Large intestine (tissue), 3 donors: ENCODE results near the gene GJC3. TPM values are rescaled to one million over a fixed set of nuclear protein-coding genes. Genes with fewer than 3 reads are reported as not detected.
"Not testable (repeated sequence)": the region's sequence is repeated elsewhere in the genome, so short reads cannot be mapped to it uniquely, and the experiment has no call there.

Source experiments
- DNase-seq, 2 donors: peaks; one replicate each; pipeline versions ENCODE4 v3.0.0 to v3.0.0-alpha.2; 2013
- H3K27ac ChIP-seq: one replicate; pipeline ENCODE4 v1.5.1; 2013; ENCODE audit warnings: low read length
- H3K27me3 ChIP-seq: 2 replicates; pipeline ENCODE4 v1.6.1; 2013; ENCODE audit warnings: low read length; ENCODE audit not compliant: control insufficient read depth, insufficient read depth
- H3K36me3 ChIP-seq: 2 replicates; pipeline ENCODE4 v1.6.1; 2013; ENCODE audit warnings: low read length; ENCODE audit not compliant: control insufficient read depth, insufficient read depth
- H3K4me1 ChIP-seq: one replicate; pipeline ENCODE4 v1.6.1; 2013; ENCODE audit warnings: low read length; ENCODE audit not compliant: control insufficient read depth, insufficient read depth
- H3K4me3 ChIP-seq: one replicate; pipeline ENCODE4 v1.5.1; 2013; ENCODE audit warnings: low read length
- H3K9me3 ChIP-seq: one replicate; pipeline ENCODE4 v1.6.1; 2013; ENCODE audit warnings: mild to moderate bottlenecking, low read depth, low read length, moderate library complexity; ENCODE audit not compliant: control insufficient read depth
- WGBS: methylation state at CpG from one replicate; pipeline ENCODE4 v1.1.5; 2013; ENCODE audit warnings: low lambda C conversion rate; ENCODE audit not compliant: insufficient coverage; 5-methylcytosine and 5-hydroxymethylcytosine counted together
- polyA plus RNA-seq: library from polyadenylated mRNA; unstranded; fragments of 120-200 nt; gene quantifications from one replicate; pipeline ENCODE4 v1.2.1, GENCODE V29; 2013

The GJC3 gene
- polyA plus RNA-seq, 1 donor = 0.54 TPM

- WGBS = 100% methylated on average over 1 of the region's 6 CpGs
- H3K36me3 ChIP-seq = peaks cover 37% of the 10 kb centered on the region
Observed at GRCh38 chr7:99899830-99900519, 29.4 kb downstream of the GJC3 start.

GRCh38 chr7:99898836-99899235, 30.6 kb downstream of the GJC3 start:
- no peaks in the 10 kb centered on the region for H3K9me3 ChIP-seq
- no peak for DNase-seq
- no peaks in the 10 kb centered on the region for H3K4me1 ChIP-seq
- H3K36me3 ChIP-seq = peaks cover 34% of the 10 kb centered on the region
- WGBS = no CpG with 5 or more reads among the region's 3 CpGs
- no peak overlapping the region for H3K27ac ChIP-seq
- no peak overlapping the region for H3K4me3 ChIP-seq
- no peaks in the 10 kb centered on the region for H3K27me3 ChIP-seq

More at GRCh38 chr7:99899830-99900519, 29.4 kb downstream of the GJC3 start:
- DNase-seq = no peak
- no peaks in the 10 kb centered on the region for H3K4me1 ChIP-seq
- no peaks in the 10 kb centered on the region for H3K27me3 ChIP-seq
- no peak overlapping the region for H3K27ac ChIP-seq
- H3K9me3 ChIP-seq = no peaks in the 10 kb centered on the region
- no peak overlapping the region for H3K4me3 ChIP-seq

GRCh38 chr7:99898023-99898357, 31.4 kb downstream of the GJC3 start:
- Histone ChIP-seq H3K27me3 (no peaks in the 10 kb centered on the region), H3K36me3 (peaks cover 25% of the 10 kb centered on the region), H3K4me3 (no peak overlapping the region), H3K9me3 (no peaks in the 10 kb centered on the region), H3K4me1 (no peaks in the 10 kb centered on the region), H3K27ac (no peak overlapping the region)
- no peak for DNase-seq
- WGBS = no CpG with 5 or more reads among the region's 2 CpGs

GRCh38 chr7:99897322-99898022, 31.9 kb downstream of the GJC3 start:
- peaks cover 20% of the 10 kb centered on the region for H3K36me3 ChIP-seq

GRCh38 chr7:99894738-99895137, 34.7 kb downstream of the GJC3 start:
- DNase-seq = no peak
- Histone ChIP-seq H3K36me3 (peaks cover 17% of the 10 kb centered on the region), H3K4me1 (no peaks in the 10 kb centered on the region), H3K27ac (no peak overlapping the region), H3K9me3 (no peaks in the 10 kb centered on the region), H3K4me3 (no peak overlapping the region), H3K27me3 (no peaks in the 10 kb centered on the region)

More at GRCh38 chr7:99897322-99898022, 31.9 kb downstream of the GJC3 start:
- H3K4me3 ChIP-seq = no peak overlapping the region
- H3K27me3 ChIP-seq = no peaks in the 10 kb centered on the region
- no peaks in the 10 kb centered on the region for H3K4me1 ChIP-seq
- no peak overlapping the region for H3K27ac ChIP-seq
- no peaks in the 10 kb centered on the region for H3K9me3 ChIP-seq
- WGBS = 100% methylated on average over 1 of the region's 6 CpGs
- DNase-seq = no peak

DNA sequence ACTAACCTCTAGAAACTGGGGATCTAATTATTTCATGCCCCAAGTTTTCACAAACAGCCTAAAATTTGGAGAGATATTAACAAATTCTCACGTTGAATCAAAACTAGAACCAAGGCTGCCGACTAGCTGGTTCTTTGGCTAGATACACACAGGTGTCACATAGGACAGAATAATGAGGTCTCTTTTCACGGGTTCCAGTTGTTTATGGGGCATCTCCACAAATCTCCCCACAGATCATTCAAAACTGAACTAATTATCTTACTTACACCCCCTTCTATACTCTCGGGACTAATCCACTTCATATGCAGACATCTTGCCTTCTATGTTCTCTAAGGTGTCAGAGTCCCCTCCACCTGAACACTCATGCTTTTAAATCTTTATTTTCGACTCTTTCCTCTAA, 36.1 kb downstream of the GJC3 start:
- 91% methylated on average over 2 of the region's 5 CpGs for WGBS
- Histone ChIP-seq H3K9me3 (peaks cover 9% of the 10 kb centered on the region), H3K27ac (no peak overlapping the region), H3K36me3 (peaks cover 10% of the 10 kb centered on the region), H3K27me3 (no peaks in the 10 kb centered on the region), H3K4me3 (no peak overlapping the region), H3K4me1 (no peaks in the 10 kb centered on the region)
- DNase-seq = no peak

DNA sequence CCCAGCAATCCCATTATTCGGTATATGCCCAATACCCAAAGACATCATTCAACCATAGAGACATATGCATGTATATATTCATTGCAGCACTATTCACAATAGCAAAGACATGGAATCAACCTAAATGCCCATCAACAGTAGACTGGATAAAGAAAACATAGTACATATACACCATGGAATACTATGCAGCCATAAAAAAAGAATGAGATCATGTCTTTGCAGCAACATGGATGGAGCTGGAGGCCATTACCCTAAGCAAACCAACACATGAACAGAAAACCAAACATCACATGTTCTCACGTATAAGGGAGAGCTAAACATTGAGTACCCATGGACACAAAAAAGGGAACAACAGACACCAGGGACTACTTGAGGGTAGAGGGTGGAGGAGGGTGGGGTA, 39.1 kb downstream of the GJC3 start:
- H3K4me3 ChIP-seq, H3K4me1 ChIP-seq, H3K27ac ChIP-seq, DNase-seq, H3K27me3 ChIP-seq: not testable (repeated sequence)
- H3K9me3 ChIP-seq = peaks cover 10% of the 10 kb centered on the region
- peaks cover 10% of the 10 kb centered on the region for H3K36me3 ChIP-seq
- WGBS = no CpG with 5 or more reads among the region's 2 CpGs

DNA sequence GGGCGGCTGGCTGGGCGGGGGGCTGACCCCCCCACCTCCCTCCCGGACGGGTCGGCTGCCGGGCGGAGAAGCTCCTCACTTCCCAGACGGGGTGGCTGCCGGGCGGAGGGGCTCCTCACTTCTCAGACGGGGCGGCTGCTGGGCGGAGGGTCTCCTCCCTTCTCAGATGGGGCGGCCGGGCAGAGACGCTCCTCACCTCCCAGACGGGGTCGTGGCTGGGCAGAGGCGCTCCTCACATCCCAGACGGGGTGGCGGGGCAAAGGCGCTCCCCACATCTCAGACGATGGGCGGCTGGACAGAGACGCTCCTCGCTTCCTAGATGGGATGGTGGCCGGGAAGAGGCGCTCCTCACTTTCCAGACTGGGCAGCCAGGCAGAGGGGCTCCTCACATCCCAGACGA, 41.1 kb downstream of the GJC3 start:
- H3K36me3 ChIP-seq = peaks cover 10% of the 10 kb centered on the region
- H3K4me3 ChIP-seq, DNase-seq, H3K27ac ChIP-seq, H3K4me1 ChIP-seq, H3K27me3 ChIP-seq: not testable (repeated sequence)
- H3K9me3 ChIP-seq = peaks cover 10% of the 10 kb centered on the region
- WGBS = no CpG with 5 or more reads among the region's 29 CpGs

DNA sequence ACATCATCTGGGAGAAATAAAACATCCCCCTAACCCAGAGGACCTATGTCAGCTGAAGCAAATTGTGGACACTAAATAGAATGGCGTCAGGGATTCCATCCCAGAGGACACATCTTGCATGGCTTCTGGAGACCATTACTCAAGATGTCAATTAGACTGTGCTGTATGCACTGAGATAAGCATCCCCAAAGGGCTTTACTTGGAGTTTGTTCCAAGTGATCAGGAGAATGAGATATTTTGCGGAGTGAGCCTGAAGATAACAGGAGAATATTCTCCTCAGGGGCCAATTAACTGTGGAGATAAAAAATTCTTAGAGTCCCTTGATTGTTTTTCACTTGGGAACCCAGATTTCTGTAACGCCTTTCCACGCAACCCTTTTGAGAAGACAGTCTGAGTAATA, 48.0 kb downstream of the GJC3 start:
- Histone ChIP-seq H3K27me3 (no peaks in the 10 kb centered on the region), H3K4me1 (no peaks in the 10 kb centered on the region), H3K9me3 (no peaks in the 10 kb centered on the region), H3K27ac (no peak overlapping the region), H3K36me3 (no peaks in the 10 kb centered on the region), H3K4me3 (no peak overlapping the region)
- DNase-seq = no peak
- no CpG with 5 or more reads among the region's 4 CpGs for WGBS

DNA sequence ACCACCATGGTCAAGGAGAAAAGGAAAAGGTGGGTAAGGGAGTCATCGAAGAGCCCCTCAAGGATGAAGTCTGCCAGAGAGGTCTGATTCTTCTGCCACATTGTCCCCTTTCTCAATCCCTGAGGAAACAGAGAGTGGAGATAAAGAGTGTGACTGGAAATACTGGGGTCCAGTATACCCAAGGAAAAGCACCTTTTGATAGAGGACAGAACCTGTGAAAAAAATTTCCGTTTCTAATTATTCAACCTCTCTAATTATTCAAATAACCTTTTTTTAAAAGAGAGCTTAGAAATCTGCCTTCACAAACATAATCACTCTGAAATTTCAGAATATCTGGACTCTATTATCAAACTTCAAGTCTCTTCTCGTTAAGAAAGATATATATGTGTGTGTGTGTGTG, 52.5 kb downstream of the GJC3 start, which contains the start of gene OR2AE1:
TSS of gene OR2AE1 (minus strand) at position 101 of the 400 bp plus-strand sequence. CDS start at position 101, 0 bp downstream.
- 80% methylated on average over 1 of the region's 3 CpGs for WGBS
- Histone ChIP-seq H3K27ac (no peak within 1 kb of the TSS), H3K36me3 (no peaks in the 10 kb centered on the region), H3K4me1 (no peaks in the 10 kb centered on the region), H3K4me3 (no peak within 1 kb of the TSS), H3K9me3 (no peaks in the 10 kb centered on the region), H3K27me3 (no peaks in the 10 kb centered on the region)
- no peak for DNase-seq

DNA sequence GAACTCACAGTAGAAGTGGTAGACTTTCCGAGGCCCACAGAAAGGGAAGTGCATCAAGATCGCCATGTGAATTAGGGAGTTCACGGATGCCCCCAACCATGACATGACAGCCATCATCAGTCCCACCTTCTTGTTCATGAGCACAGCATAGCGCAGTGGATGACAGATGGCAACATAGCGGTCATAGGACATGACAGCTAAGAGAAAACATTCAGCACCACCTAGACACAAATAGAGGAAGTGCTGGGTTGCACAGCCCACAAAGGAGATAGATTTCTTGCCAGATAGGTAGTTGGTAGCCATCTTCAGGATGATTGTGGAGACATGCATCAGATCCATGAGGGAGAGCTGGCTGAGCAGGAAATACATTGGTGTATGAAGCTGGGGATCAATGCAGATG, 52.9 kb downstream of the GJC3 start:
- Histone ChIP-seq H3K9me3 (no peaks in the 10 kb centered on the region), H3K27me3 (no peaks in the 10 kb centered on the region), H3K27ac (no peak overlapping the region), H3K4me1 (no peaks in the 10 kb centered on the region), H3K4me3 (no peak overlapping the region), H3K36me3 (no peaks in the 10 kb centered on the region)
- DNase-seq = no peak
- no CpG with 5 or more reads among the region's 5 CpGs for WGBS
